Measurements from ENCODE around the gene TBC1D1.

Gene TBC1D1

GRCh38 chr4:38117591-38117990 is 226.7 kb downstream of the TBC1D1 start:
- TF ChIP-seq CTCF (IDR thresholded peaks at IDR 0.05; ENCODE audit: borderline replicate concordance, insufficient read depth, low read depth, low read length), result no peak
- no peak overlapping the region for H3K4me3 ChIP-seq (ENCODE audit: low read depth, low read length)

GRCh38 chr4:38119668-38120385 is 228.9 kb downstream of the TBC1D1 start:
- no peak overlapping the region for H3K4me3 ChIP-seq (ENCODE audit: low read depth, low read length)
- no peak for TF ChIP-seq CTCF (IDR thresholded peaks at IDR 0.05; ENCODE audit: borderline replicate concordance, insufficient read depth, low read depth, low read length)

GRCh38 chr4:38120772-38121171 is 229.9 kb downstream of the TBC1D1 start:
- H3K4me3 ChIP-seq (ENCODE audit: low read depth, low read length), result no peak overlapping the region

GRCh38 chr4:38122060-38122459 is 231.2 kb downstream of the TBC1D1 start:
- H3K4me3 ChIP-seq (ENCODE audit: low read depth, low read length), result no peak overlapping the region
- TF ChIP-seq CTCF (IDR thresholded peaks at IDR 0.05; ENCODE audit: borderline replicate concordance, insufficient read depth, low read depth, low read length), result no peak

More at GRCh38 chr4:38120772-38121171, 229.9 kb downstream of the TBC1D1 start:
- no peak for TF ChIP-seq CTCF (IDR thresholded peaks at IDR 0.05; ENCODE audit: borderline replicate concordance, insufficient read depth, low read depth, low read length)

GRCh38 chr4:38123555-38123954 is 232.7 kb downstream of the TBC1D1 start:
- no peak overlapping the region for H3K4me3 ChIP-seq (ENCODE audit: low read depth, low read length)
- no peak for TF ChIP-seq CTCF (IDR thresholded peaks at IDR 0.05; ENCODE audit: borderline replicate concordance, insufficient read depth, low read depth, low read length)

- no peak for TF ChIP-seq CTCF (IDR thresholded peaks at IDR 0.05; ENCODE audit: borderline replicate concordance, insufficient read depth, low read depth, low read length)
- no peak overlapping the region for H3K4me3 ChIP-seq (ENCODE audit: low read depth, low read length)
Observed at GRCh38 chr4:38124961-38125360, 234.1 kb downstream of the TBC1D1 start.

GRCh38 chr4:38125816-38126215 is 234.9 kb downstream of the TBC1D1 start:
- TF ChIP-seq CTCF (IDR thresholded peaks at IDR 0.05; ENCODE audit: borderline replicate concordance, insufficient read depth, low read depth, low read length), result no peak
- no peak overlapping the region for H3K4me3 ChIP-seq (ENCODE audit: low read depth, low read length)

All from GM12875 (cell line).